Stimulated activated CD4-positive, alpha-beta T cell treated with anti-CD3 and anti-CD28 coated beads, Interleukin-15, amount 100 ng/mL, for 1 hour (primary cell): ENCODE data around the gene PAOX.
"Not testable (repeated sequence)": the region's sequence is repeated elsewhere in the genome, so short reads cannot be mapped to it uniquely, and the experiment has no call there.

Experiments used
- DNase-seq, 2 donors: peaks; one replicate each; pipeline ENCODE4 v3.0.0-alpha.2; 2020; ENCODE audit warnings: low read depth in 1 of 2, low spot score in 1 of 2

PAOX gene

DNA sequence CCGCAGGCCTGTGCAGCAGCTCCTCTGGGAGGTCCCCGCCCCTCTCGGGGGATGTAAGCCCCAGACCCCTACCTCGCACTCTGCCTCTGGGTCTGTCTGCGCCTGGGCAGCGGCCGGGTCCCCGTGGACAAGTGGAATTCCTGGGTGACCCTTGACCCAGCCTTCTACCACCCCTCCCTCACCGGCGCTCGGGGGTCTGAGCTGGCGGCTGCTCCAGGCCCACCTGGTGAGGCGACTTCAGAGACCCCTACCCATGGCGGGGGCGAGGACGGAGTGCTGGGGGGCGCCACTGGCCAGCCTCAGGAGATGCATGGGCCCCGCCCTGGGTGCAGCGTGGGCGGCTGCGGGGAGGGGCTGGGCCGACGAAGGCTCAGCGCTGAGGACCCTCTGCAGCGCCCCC, 53.7 kb downstream of the PAOX start:
- not testable (repeated sequence) for DNase-seq

GRCh38 chr10:133438711-133439273, 59.7 kb downstream of the PAOX start:
- DNase-seq: no peak

- DNase-seq: no peak
Measured at GRCh38 chr10:133439517-133440461, 60.7 kb downstream of the PAOX start.

- no peak for DNase-seq
Measured at GRCh38 chr10:133440633-133441285, 61.7 kb downstream of the PAOX start.
